K562 (cell line): ENCODE measurements around the gene CBFA2T2. TPM values are rescaled to one million over a fixed set of nuclear protein-coding genes. Genes with fewer than 3 reads are reported as not detected.
A peak's percentile ranks its signal among the peaks of the same experiment; 100 is the strongest.

Experiments
- ATAC-seq: fragments of 200-7000 bp; cut with Tn5 transposase; 3 replicates; pipeline ENCODE4 v1.9.1; 2020; ENCODE audit warnings: moderate library complexity
- BruUV-seq: library from RNA; stranded (reverse); fragments of 400-500 nt; replicated peaks from 2 replicates; lab custom pipeline; 2021; lab: Mats Ljungman, UMichigan
- CTCF ChIA-PET: fragments of 300-600 bp; formaldehyde crosslinking; extraction: SDS; loops from one replicate; lab custom pipeline; 2021; ENCODE audit warnings: low intra/inter-chr PET ratio; lab: Yijun Ruan, JAX
- POLR2A ChIA-PET: fragments of 300-600, 350-650 bp; sonication (Branson Sonifier 250); formaldehyde crosslinking; extraction: SDS; loops from one replicate; lab custom pipeline; 2021; ENCODE audit warnings: antibody characterized with exemption, inconsistent platforms; lab: Yijun Ruan, JAX
- DNase-seq, 4 experiments: peaks; one replicate each; pipeline versions ENCODE4 v3.0.0 to v3.0.0-alpha.2; 2011 to 2018; ENCODE audit warnings: low spot score in 3 of 4, mixed read lengths in 3 of 4; ENCODE audit errors: extremely low read depth in 1 of 4
- FAIRE-seq: peaks from 2 replicates; lab custom pipeline; 2011; peaks lifted over from hg19 to GRCh38; lab: Jason Lieb, UNC
- H2AFZ ChIP-seq: 2 replicates; pipeline ENCODE4 v1.6.0; 2011; ENCODE audit warnings: low read depth, low read length, control low read depth, inconsistent platforms
- H3K27ac ChIP-seq: fragments of 200-600 bp; 3 replicates; pipeline ENCODE4 v1.8.0; 2011; ENCODE audit warnings: low read depth, mild to moderate bottlenecking, control low read depth, inconsistent platforms, low read length, moderate library complexity, mixed read lengths; ENCODE audit errors: extremely low read depth
- H3K27me3 ChIP-seq, 2 experiments: fragments of 300-600 bp in 1 of 2; 2 replicates in 1 of 2; 3 replicates in 1 of 2; pipeline versions ENCODE4 v1.6.0 to v1.8.0; 2011; ENCODE audit warnings: inconsistent platforms in 2 of 2, low read length in 2 of 2, mild to moderate bottlenecking in 1 of 2, mixed read lengths in 1 of 2, moderate library complexity in 1 of 2; ENCODE audit not compliant: control insufficient read depth in 2 of 2, insufficient read depth in 2 of 2
- H3K36me3 ChIP-seq: fragments of 300-600 bp; 3 replicates; pipeline ENCODE4 v1.8.0; 2011; ENCODE audit warnings: mild to moderate bottlenecking, low read length, inconsistent platforms; ENCODE audit not compliant: control insufficient read depth, insufficient read depth
- H3K4me1 ChIP-seq, 2 experiments: fragments of 200-600 bp in 1 of 2; replicated peaks in 1 of 2; 2 replicates in 1 of 2; 3 replicates in 1 of 2; pipeline versions ENCODE4 v1.5.1 to v1.8.0; 2011; ENCODE audit warnings: inconsistent platforms in 2 of 2, low read length in 2 of 2, mild to moderate bottlenecking in 1 of 2, mixed read lengths in 1 of 2, moderate library complexity in 1 of 2; ENCODE audit not compliant: control insufficient read depth in 2 of 2, insufficient read depth in 2 of 2
- H3K4me2 ChIP-seq: 2 replicates; pipeline ENCODE4 v1.6.1; 2011; ENCODE audit warnings: low read length, control low read depth, inconsistent platforms, mixed read lengths; ENCODE audit not compliant: insufficient read depth
- H3K4me3 ChIP-seq: fragments of 200-600 bp; sonication (generic), shearing (Covaris generic); 2 replicates; pipeline ENCODE4 v1.5.1; 2016; ENCODE audit warnings: control low read depth, inconsistent platforms
- H3K79me2 ChIP-seq: fragments of 200-600 bp; 3 replicates; pipeline ENCODE4 v1.8.0; 2011; ENCODE audit warnings: low read length, inconsistent platforms; ENCODE audit not compliant: control insufficient read depth, insufficient read depth
- H3K9ac ChIP-seq, 2 experiments: 2 replicates each; pipeline versions ENCODE4 v1.6.0 to v1.6.1; 2011; ENCODE audit warnings: low read depth in 2 of 2, low read length in 2 of 2, control low read depth in 1 of 2, inconsistent platforms in 1 of 2, mild to moderate bottlenecking in 1 of 2, mixed read lengths in 1 of 2; ENCODE audit not compliant: insufficient read depth in 1 of 2
- H3K9me1 ChIP-seq: one replicate; pipeline ENCODE4 v1.6.0; 2011; ENCODE audit warnings: inconsistent platforms, mild to moderate bottlenecking, low read length, moderate library complexity; ENCODE audit not compliant: control insufficient read depth, insufficient read depth
- H3K9me3 ChIP-seq: replicated peaks from 2 replicates; pipeline ENCODE4 v1.5.1; 2011; ENCODE audit warnings: low read depth, low read length, inconsistent platforms; ENCODE audit not compliant: control insufficient read depth, insufficient read depth
- H4K20me1 ChIP-seq: replicated peaks from 2 replicates; pipeline ENCODE4 v1.6.1; 2011; ENCODE audit warnings: low read length, inconsistent platforms, mixed read lengths; ENCODE audit not compliant: control insufficient read depth, insufficient read depth
- DDX20 ChIP-seq: fragments of 450-650 bp; IDR thresholded peaks from 2 replicates; pipeline ENCODE4 v1.6.1; 2016; ENCODE audit warnings: missing genetic modification characterization, low read depth, mild to moderate bottlenecking, missing compliant biosample characterization, moderate library complexity
- HES1 ChIP-seq: fragments of 450-650 bp; IDR thresholded peaks from 2 replicates; pipeline ENCODE4 v1.6.1; 2016; ENCODE audit warnings: low read depth, mild to moderate bottlenecking, moderate library complexity
- NFE2L1 ChIP-seq: fragments of 450-650 bp; IDR thresholded peaks from 2 replicates; pipeline ENCODE4 v1.6.1; 2016; ENCODE audit warnings: missing genetic modification characterization, low read depth, mild to moderate bottlenecking, missing compliant biosample characterization, moderate library complexity, borderline replicate concordance
- POLR2G ChIP-seq: fragments of 200-400 bp; formaldehyde crosslinking; IDR thresholded peaks from 2 replicates; pipeline ENCODE4 v1.6.1; 2017; ENCODE audit warnings: low read depth, mild to moderate bottlenecking, antibody characterized with exemption, low read length, moderate library complexity
- RBFOX2 ChIP-seq: fragments of 200-400 bp; formaldehyde crosslinking; IDR thresholded peaks from 2 replicates; pipeline ENCODE4 v1.6.1; 2017; ENCODE audit warnings: low read depth, mild to moderate bottlenecking, low read length, moderate library complexity
- RFX7 ChIP-seq: fragments of 250-450 bp; sonication (Bioruptor Pico); IDR thresholded peaks from 2 replicates; pipeline ENCODE4 v1.5.1; 2021; ENCODE audit warnings: mild to moderate bottlenecking
- SUPT5H ChIP-seq: fragments of 450-650 bp; IDR thresholded peaks from 2 replicates; pipeline ENCODE4 v1.6.1; 2016
- ZNF274 ChIP-seq: IDR thresholded peaks from 2 replicates; pipeline ENCODE4 v1.6.1; 2011; ENCODE audit warnings: low read depth, mild to moderate bottlenecking, low read length, moderate library complexity, borderline replicate concordance
- whole genome bisulfite sequencing: fragments of 100-300 bp; shearing (Covaris generic); methylation state at CpG from one replicate; pipeline ENCODE4 v1.1.6; 2016; ENCODE audit warnings: low coverage, mixed read lengths; ENCODE audit not compliant: insufficient coverage; ENCODE audit errors: missing lambda C conversion rate; 5-methylcytosine and 5-hydroxymethylcytosine counted together
- in situ Hi-C: fragments of 300-500 bp; cut with MboI; formaldehyde crosslinking; loops from 4 replicates; pipeline ENCODE4 v1.15.0; 2018; ENCODE audit warnings: inconsistent platforms, mixed read lengths
- intact Hi-C: fragments of 100-400 bp; cut with micrococcal nuclease; formaldehyde crosslinking; loops from 2 replicates; pipeline ENCODE4 v1.14.2; 2022
- polyA plus RNA-seq, 8 experiments: library from polyadenylated mRNA; depleted of rRNA in 4 of 8; stranded (reverse) in 5 of 8; unstranded in 3 of 8; fragments of >200 nt; fragmentation: Nextera tagmentation in 2 of 8; fragmentation: Illumina TruSeq in 1 of 8; extraction: Ambion mirVana in 2 of 8; extraction: Trizol in 1 of 8; gene quantifications; 2 replicates each; pipeline versions ENCODE4 v1.2.1 to v1.2.3, GENCODE V29; 2011 to 2014; ENCODE audit warnings: inconsistent platforms in 1 of 8, missing spikeins in 1 of 8
- total RNA-seq, 7 experiments: library from RNA; depleted of rRNA in 6 of 7; stranded (reverse); fragments of >200 nt in 6 of 7; fragmentation: Illumina TruSeq in 2 of 7; extraction: Trizol in 2 of 7; gene quantifications; 2 replicates each; pipeline versions ENCODE4 v1.2.1 to v1.2.3, GENCODE V29; 2011 to 2021; ENCODE audit warnings: low replicate concordance in 1 of 7
- TF ChIP-seq, protein P1 (sequence below), 2 experiments: fragments of 450-650 bp; IDR thresholded peaks; 2 replicates each; pipeline ENCODE4 v1.6.1; 2018; ENCODE audit warnings: mild to moderate bottlenecking in 2 of 2, low read depth in 1 of 2; ENCODE audit not compliant: partially characterized antibody in 2 of 2

Gene CBFA2T2
- total and polyA plus RNA-seq, 9 of the 15 experiments (the other 6 are each of a cell fraction or from before 2014, with no cell fraction given), result 0.27 to 9.6 (median 5.8) TPM

- TF ChIP-seq, protein P1, sequence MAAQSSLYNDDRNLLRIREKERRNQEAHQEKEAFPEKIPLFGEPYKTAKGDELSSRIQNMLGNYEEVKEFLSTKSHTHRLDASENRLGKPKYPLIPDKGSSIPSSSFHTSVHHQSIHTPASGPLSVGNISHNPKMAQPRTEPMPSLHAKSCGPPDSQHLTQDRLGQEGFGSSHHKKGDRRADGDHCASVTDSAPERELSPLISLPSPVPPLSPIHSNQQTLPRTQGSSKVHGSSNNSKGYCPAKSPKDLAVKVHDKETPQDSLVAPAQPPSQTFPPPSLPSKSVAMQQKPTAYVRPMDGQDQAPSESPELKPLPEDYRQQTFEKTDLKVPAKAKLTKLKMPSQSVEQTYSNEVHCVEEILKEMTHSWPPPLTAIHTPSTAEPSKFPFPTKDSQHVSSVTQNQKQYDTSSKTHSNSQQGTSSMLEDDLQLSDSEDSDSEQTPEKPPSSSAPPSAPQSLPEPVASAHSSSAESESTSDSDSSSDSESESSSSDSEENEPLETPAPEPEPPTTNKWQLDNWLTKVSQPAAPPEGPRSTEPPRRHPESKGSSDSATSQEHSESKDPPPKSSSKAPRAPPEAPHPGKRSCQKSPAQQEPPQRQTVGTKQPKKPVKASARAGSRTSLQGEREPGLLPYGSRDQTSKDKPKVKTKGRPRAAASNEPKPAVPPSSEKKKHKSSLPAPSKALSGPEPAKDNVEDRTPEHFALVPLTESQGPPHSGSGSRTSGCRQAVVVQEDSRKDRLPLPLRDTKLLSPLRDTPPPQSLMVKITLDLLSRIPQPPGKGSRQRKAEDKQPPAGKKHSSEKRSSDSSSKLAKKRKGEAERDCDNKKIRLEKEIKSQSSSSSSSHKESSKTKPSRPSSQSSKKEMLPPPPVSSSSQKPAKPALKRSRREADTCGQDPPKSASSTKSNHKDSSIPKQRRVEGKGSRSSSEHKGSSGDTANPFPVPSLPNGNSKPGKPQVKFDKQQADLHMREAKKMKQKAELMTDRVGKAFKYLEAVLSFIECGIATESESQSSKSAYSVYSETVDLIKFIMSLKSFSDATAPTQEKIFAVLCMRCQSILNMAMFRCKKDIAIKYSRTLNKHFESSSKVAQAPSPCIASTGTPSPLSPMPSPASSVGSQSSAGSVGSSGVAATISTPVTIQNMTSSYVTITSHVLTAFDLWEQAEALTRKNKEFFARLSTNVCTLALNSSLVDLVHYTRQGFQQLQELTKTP (IDR thresholded peaks at IDR 0.05; ENCODE audit: low read depth in 1 of 2, partially characterized antibody in 2 of 2), result no peak
- TF ChIP-seq RFX7 (CRISPR knock-in tag), result no peak
Observed at GRCh38 chr20:33677991-33678702, 188.3 kb downstream of the CBFA2T2 start (continued).

DNA sequence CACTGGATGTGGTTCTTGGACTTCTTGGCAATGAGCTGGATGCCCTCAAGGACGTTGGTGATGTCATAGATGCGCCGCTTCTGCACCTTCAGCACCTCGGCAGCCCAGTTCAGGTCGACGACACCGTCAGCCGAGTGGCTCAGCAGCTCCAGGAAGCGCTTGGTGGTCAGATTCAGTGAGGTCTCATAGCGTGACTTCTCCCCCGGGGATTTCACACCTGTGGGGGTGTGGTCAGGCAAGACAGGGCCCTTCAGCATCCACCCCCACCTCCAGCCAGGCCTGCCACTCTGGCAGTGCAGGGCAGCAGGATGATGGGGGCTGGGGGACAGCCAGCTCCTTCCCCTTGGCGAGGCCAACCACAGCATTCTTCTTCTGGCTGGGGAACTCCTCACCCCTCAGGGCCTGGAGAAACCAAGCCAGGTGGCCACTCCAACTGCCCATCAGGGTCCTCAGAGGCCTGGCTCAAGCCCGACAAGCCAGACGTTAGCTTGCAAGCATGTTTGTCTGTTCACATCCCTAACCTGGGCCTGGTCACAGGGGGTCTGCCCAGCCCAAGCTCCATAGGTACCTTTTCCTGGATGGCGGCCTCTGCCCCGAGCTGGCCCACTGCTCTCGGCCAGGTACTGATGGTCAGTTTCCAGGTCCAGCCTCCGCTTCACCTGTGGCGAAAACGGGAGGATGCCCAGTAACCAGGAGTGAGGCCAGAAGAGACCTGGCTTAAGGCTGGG is 190.0 kb downstream of the CBFA2T2 start:
- DNase-seq (peak in 1 of 4 experiments; percentile 7), FAIRE-seq (no peak), ATAC-seq (no peak)
- Histone ChIP-seq H3K27ac (no peak overlapping the region), H3K4me2 (no peak overlapping the region), H3K4me3 (no peak overlapping the region), H3K9me3 (no peaks in the 10 kb centered on the region), H3K36me3 (peaks cover 57% of the 10 kb centered on the region; the same call in 2 of the 3 replicates), H3K4me1 (peaks cover 6 to 44% of the 10 kb centered on the region in 2 experiments), H3K9me1 (no peaks in the 10 kb centered on the region), H3K79me2 (peaks cover 28% of the 10 kb centered on the region), H3K27me3 (no peaks in the 10 kb centered on the region), H2AFZ (no peak overlapping the region), H4K20me1 (peaks cover 22% of the 10 kb centered on the region; the same call in 1 of the 2 replicates), H3K9ac (peak overlapping the region in 1 of 2 experiments; percentile 61; a peak in 2 of 4 replicates)
- POLR2A ChIA-PET, result interaction anchor here (0.5 to 2.2 kb wide), 11 partner anchors 9 to 493 kb away, joined by 3 to 11 read pairs (median 4); partner anchors contain the start of genes ACTL10, PXMP4 and ZNF341
- intact Hi-C loops, result no loop called here
- WGBS, result 91% methylated on average over 19 of the region's 20 CpGs
- in situ Hi-C loops, result no loop called here
- CTCF ChIA-PET, result no interaction called here
- no TSS peak for BruUV-seq
- no peak for TF ChIP-seq SUPT5H
- peak; percentile 56; the same call in 1 of the 2 replicates for TF ChIP-seq POLR2G
- no peak for TF ChIP-seq DDX20 (tag)
- peak; percentile 79; the same call in 1 of the 2 replicates for TF ChIP-seq ZNF274
- TF ChIP-seq HES1, result no peak
- TF ChIP-seq NFE2L1, result no peak
- TF ChIP-seq RBFOX2, result peak; percentile 40; the same call in 1 of the 2 replicates
